Hematopoietic multipotent progenitor cell (in vitro differentiated cells): ENCODE results near the gene TBC1D26. TPM values are rescaled to one million over a fixed set of nuclear protein-coding genes. Genes with fewer than 3 reads are reported as not detected.
"Not testable (repeated sequence)": the region's sequence is repeated elsewhere in the genome, so short reads cannot be mapped to it uniquely, and the experiment has no call there.

Source experiments
- DNase-seq, 3 donors: peaks; one replicate each; pipeline ENCODE4 v3.0.0-alpha.2; 2011 to 2015; ENCODE audit warnings: low read depth in 2 of 3, low spot score in 2 of 3
- small RNA-seq: library from RNA; depleted of rRNA; stranded (forward); fragments of <200 nt; gene quantifications from one replicate; pipeline ENCODE3, GENCODE V24; 2012
- total RNA-seq: library from RNA; depleted of rRNA; stranded (reverse); fragments of >200 nt; gene quantifications from one replicate; pipeline ENCODE4 v1.2.3, GENCODE V29; 2012

Gene TBC1D26
- total RNA-seq, 1 donor, result not detected

DNA sequence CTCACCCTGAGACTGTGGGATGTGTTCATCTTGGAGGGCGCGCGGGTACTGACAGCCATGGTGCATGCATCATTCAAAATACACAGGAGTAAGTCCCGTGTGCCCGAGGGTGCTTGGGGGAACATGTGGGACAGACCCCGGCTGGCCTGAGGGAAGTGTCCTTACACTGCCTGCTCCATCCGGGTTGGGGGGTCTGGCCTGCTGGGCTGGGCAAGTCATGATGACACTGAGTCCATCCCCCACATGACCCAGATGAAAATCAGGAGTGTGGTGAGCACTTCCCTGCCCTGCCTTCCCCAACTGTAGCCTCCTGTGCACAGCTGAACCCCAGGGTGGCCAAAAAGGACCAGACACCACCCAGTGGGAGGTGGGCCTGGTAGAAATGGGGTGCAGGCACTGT, 10.8 kb downstream of the TBC1D26 start:
- DNase-seq, result no peak

DNA sequence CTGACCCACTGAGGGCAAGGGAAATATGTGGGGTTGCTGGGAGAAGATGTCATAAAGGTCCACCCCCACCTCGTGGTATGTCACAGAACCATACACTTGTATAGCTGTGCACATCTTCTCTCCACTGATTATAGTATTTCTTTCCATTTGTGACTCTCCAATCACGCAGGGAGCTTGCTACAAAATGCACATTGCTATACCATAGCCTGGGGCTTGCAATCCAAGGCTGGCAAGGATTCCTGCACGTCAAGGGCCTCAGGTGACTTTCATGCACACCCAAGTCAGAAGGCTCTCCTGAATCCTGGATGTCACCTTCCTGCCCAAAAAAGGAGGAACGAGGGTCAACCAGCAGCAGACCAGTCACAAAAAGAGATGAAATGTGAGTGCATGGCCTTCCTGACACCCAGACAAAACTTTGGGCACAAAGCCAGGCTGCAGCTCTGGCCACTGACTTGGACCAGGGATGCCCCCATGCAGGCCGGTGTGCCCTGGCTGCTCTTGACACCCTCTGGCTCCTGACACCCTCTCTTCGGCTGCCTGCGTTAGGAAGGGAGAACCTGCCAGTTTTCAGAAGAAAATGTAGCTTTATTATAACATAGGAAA, 12.1 kb downstream of the TBC1D26 start:
- no peak for DNase-seq

DNA sequence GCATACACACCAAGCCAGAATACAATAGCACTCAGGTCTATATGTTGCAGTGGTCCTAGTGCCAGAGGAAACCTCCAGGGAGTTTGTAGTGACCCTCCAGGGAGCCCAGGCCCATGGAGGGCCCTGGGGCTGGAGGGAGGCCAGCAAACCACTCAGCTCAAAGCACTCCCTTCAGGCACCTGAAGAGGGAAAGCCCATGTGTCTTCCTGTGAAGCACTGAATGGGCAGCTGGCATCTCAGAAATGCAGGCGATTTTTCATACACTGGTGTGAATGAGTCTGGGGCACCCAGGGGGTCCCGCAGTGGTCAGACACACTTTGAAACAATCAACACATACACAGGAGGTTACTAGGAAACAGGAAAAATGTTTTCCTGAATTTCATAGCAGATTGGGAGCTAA, 12.8 kb downstream of the TBC1D26 start:
- DNase-seq, result no peak

DNA sequence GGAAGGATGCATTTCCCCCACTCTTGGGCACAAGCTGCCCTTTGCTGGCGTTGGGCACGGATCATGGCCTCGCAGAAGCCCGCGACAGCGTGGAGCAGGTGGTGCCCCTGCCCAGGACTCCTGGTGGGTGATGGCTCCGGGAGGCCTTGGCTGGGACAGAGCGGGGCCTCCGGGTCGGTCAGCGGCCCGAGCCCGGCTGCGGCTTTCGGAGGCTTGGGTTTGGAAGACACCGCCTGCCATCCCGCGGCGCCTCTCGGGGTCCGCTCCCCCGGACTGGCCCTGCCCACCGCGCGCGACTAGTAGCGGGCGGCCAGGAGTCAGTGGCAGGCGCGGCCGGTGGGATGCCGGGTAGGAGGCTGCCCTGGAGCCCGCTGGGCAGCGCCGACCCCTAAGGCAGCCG, 17.3 kb downstream of the TBC1D26 start:
- not testable (repeated sequence) for DNase-seq

DNA sequence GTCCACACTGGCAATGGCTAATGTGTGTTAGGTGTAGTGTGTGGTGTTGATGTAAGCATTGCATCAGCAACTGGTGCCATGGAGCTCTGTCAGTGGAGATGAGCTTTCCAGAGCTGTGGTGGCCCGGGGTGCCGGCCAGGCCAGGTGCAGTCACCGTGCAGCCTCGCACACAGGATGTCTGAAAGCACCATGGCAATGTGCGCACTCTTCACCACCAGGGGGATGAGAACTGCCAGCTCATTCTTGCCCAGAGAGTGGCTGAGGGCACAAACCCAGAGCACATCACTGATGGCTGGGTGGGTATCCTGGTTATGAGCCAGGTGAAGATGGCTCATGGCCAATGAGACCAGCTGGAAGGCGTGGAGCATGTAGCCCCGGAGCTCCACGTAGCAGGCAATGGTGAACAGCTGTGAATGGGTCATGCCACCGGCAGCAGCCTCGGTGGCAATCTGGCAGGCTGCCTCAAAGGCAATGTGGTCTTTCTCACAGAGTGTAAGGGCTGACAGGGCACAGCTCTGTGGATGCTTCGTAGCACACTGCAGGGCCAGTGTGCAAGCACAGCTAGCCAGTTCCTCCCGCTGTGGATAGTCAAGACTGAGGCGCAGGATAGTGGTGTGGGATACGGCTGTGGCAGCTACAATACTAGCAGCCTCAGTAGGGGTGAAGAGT, 36.9 kb downstream of the TBC1D26 start:
- not testable (repeated sequence) for DNase-seq

DNA sequence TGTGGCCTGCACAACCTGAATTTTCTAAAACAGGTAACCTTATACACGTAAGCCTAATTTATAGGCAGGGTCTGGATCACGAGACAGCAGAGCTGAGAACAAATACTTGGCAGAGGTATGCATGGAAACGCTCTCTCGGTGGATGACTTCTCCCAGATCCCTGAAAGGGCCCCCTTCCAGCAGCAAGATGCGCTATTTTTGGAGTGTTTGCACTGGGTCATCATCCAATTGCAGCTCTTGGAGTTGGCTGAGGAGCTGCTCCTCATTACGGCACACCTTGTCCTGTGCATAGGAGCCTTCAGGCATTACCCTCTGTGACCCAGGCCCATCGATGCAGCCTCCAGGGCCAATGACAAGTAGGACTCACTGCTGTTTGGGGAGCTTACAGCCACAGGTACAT, 38.6 kb downstream of the TBC1D26 start:
- DNase-seq, result not testable (repeated sequence)

DNA sequence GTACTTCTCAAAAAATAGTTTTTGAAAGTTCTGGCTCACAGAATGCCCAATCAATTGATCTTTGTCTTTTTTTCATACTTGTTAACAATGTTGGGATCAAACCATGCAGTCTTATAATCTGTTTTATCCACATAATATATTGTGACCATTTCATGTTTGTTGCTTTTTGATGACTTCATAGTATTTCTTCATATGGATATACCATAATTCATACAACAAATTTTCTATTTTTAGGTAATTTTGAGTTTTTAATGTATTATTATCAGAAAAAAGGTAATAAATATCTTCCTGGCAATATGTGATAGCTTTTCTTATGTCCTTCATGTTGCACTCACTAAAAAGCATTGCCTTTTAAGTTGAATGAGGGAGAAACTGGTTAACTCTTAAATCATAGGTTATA, 44.8 kb downstream of the TBC1D26 start:
- no peak for DNase-seq

DNA sequence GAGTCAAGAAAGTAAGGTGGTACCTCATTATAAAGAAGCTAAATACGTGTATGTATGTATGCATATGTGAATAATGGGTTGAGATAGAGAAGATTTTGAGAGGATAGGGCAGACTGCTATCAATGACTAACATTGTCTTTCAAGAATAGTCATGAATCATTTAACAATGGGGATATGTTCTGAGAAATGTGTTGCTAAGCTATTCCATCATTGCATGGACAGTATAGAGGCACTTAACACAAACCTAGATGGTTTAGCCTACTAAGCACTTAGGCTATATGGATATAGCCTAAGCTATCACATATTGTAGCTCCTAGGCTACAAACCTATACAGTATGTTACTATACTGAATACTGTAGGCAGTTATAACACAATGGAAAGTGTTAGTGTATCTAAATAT, 45.2 kb downstream of the TBC1D26 start:
- no peak for DNase-seq

DNA sequence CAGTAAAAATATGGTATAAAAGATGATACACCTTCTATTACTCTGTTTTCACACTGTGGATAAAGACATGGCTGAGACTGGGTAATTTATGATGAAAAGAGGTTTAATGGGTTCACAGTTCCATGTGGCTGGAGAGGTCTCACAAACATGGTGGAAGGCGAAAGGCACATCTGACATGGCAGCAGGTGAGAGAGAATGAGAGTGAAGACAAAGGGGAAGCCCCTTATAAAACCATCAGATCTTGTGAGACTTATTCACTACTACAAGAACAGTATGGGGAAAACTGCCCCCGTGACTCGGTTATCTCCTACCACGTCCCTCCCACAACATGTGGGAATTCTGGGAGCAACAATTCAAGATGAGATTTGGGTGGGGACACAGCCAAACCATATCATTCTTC, 45.6 kb downstream of the TBC1D26 start:
- DNase-seq, result no peak

DNA sequence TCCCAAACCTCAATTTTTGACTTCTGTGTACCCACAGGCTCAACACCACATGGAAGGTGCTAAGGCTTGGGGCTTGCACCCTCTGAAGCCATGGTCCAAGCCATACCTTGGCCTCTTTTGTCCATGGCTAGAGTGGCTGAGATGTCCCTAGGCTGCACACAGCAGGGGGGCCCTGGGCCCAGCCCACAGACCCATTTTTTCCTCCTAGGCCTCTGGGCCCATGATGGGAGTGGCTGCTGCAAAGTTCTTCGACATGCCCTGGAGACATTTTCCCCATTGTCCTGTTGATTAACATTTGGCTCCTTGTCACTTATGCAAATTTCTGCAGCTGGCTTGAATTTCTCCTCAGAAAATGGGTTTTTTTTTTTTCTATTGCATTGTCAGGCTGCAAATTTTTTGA, 47.0 kb downstream of the TBC1D26 start:
- DNase-seq, result no peak

DNA sequence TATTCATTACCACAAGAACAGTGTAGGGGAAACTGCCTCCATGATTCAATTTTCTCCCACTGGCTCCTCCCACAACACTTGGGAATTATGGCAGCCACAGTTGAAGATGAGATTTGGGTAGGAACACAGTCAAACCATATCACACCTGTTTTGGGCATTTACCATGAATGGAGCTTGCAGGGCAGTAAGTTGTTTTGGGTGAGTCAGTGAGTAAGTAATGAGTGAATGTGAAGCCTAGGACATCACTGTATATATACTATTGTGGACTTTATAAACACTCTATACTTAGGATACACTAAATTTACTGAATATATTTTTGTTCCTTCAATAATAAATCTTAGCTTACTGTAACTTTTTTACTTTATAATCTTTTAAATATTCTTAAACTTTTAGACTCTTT, 48.1 kb downstream of the TBC1D26 start:
- no peak for DNase-seq

DNA sequence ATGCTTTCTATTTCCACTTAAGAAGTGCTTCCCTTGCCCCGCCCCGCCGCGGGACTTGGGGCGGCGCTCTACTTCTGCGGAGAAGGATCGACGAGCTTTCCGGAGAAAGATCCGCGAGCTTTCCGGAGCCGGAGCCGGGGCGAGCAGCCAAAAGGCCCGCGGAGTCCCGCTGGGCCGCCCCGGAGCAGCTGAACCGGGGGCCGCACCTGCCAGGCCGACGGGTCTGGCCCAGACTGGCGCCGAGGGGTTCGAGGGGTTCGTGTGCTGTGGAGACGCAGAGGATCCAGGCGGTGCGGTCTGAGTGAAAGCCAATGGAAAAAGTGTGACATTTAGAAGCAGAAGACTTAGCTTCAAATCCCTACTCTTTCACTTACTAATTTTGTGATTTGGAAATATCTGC, 50.8 kb downstream of the TBC1D26 start:
- peak in 2 of 3 donors; percentile 59 to 68 for DNase-seq

DNA sequence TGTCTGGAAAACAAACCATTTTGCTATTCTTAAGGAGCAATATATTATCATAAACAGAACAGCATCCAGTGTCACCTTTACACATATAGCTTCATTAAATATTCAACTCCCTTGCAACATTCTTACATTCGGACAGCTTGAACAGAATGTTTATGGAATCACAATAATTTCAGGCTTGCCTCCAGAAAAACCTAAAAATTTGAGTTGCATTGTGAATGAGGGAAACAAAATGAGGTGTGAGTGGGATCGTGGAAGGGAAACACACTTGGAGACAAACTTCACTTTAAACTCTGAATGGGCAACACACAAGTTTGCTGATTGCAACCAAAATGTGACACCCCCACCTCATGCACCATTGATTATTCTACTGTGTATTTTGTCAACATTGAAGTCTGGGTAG, 51.4 kb downstream of the TBC1D26 start:
- DNase-seq, result no peak

DNA sequence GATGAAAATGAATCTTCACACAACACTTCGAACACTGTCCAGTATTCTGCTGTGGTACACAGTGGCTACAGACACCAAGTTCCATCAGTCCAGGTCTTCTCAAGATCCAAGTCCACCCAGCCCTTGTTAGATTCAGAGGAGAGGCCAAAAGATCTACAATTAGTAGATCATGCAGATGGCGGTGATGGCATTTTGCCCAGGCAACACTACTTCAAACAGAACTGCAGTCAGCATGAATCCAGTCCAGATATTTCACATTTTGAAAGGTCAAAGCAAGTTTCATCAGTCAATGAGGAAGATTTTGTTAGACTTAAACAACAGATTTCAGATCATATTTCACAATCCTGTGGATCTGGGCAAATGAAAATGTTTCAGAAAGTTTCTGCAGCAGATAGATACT, 52.3 kb downstream of the TBC1D26 start:
- DNase-seq, result not testable (repeated sequence)

DNA sequence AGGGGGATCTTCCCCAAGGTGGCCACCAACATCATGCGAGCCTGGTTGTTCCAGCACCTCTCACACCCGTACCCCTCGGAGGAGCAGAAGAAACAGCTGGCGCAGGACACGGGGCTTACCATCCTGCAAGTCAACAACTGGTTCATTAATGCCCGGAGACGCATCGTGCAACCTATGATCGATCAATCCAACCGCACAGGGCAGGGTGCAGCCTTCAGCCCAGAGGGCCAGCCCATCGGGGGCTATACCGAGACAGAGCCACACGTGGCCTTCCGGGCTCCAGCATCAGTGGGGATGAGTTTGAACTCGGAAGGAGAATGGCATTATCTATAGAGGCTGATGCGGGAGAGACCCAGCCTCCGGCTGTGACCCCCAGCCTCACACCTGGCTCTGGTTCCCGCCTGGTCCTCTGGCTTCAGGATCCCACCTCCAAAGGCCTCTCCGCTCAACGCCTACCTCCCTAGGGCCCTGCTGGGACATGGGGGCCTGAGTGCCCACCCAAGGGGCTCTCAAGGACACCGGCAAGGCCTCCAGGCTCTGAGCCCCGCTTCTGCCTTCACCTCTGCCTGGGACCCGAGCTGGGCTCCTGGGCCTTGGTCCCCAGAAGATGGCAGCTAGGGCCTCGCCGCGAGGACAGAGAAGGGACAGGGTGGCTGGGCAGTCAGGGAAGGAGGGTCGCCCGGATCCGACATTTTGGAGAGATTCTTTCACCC, 55.4 kb downstream of the TBC1D26 start:
- DNase-seq, result not testable (repeated sequence)

DNA sequence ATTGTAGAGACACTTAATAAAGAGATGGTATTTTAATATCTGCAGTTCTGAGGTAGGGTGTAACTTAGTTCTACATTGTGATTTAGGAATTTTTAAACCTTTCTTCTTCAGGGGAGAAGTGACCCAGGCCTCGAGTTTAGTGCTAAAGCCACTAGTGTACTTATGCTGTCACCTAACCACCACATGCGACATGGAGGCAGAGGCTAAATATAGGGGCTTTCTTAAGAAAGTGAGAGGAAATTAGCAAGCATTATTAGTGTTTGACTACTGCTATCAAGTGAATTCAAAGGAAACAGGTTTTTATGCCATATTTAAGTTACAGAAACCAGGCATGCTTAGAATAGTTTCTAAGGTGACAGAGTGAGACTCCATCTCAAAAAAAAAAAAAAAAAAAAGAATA, 56.3 kb downstream of the TBC1D26 start:
- DNase-seq, result not testable (repeated sequence)

Small RNAs within 50 kb of the gene (small RNA-seq; reads per million reads assigned to genes)
- not detected for gene AC015922.1
- gene RNA5SP436, result not detected

Other genes starting within 250 kb of the TBC1D26 start
- 22.1 TPM for gene TVP23C, start 168.8 kb upstream of the TBC1D26 start, total RNA-seq
- gene FBXW10B, start 112.6 kb upstream of the TBC1D26 start, total RNA-seq, result not detected
- gene TRIM16, start 48.0 kb upstream of the TBC1D26 start, total RNA-seq, result 13.5 TPM
- gene ZNF286A, start 32.5 kb upstream of the TBC1D26 start, total RNA-seq, result 11.8 TPM
- 11.6 TPM for gene ADORA2B, start 212.8 kb downstream of the TBC1D26 start, total RNA-seq